GM03348 (cell line): ENCODE measurements around the gene POLR1B.
"Not testable (repeated sequence)": the region's sequence is repeated elsewhere in the genome, so short reads cannot be mapped to it uniquely, and the experiment has no call there.

Experiments used
- DNase-seq: peaks from one replicate; pipeline ENCODE4 v3.0.0; 2012; ENCODE audit warnings: low spot score

Gene POLR1B

DNA sequence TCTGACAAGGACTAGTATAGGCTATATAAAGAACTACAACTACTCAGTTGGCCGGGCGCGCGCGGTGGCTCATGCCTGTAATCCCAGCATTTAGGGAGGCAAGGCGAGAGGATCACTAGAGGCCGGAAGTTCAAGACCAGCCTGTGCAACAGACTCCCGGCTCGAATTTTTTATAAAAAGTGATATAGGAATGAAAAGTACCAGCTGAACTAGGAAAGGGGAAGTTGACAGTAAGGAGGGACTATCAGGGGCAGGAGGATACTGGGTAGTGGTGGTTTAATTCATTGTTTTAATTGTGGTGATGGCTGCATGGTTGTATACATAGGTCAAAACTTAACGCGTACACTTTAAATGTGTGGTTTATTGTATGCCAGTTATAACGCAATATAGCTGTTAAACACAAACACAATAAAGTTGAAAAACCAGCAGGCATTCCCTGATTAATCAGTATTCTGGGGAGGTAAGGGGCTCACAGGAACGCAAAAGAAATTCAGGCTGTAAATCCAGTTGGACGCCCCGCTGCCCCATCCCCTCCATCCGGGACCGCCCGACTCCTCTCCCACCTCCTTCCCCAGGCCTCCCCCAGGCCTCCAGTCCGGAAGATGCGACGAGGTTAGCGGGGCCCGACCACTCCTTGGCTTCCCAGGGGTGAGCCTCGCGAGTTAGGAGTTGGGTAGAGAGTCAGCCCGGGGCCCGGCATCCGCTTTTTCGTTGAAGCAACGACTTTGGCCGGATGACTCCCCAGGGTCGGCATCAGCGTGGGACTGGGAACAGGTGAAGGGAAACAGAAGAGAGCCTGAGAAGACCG is 746 bp upstream of the POLR1B start:
- DNase-seq = peak; percentile 88

DNA sequence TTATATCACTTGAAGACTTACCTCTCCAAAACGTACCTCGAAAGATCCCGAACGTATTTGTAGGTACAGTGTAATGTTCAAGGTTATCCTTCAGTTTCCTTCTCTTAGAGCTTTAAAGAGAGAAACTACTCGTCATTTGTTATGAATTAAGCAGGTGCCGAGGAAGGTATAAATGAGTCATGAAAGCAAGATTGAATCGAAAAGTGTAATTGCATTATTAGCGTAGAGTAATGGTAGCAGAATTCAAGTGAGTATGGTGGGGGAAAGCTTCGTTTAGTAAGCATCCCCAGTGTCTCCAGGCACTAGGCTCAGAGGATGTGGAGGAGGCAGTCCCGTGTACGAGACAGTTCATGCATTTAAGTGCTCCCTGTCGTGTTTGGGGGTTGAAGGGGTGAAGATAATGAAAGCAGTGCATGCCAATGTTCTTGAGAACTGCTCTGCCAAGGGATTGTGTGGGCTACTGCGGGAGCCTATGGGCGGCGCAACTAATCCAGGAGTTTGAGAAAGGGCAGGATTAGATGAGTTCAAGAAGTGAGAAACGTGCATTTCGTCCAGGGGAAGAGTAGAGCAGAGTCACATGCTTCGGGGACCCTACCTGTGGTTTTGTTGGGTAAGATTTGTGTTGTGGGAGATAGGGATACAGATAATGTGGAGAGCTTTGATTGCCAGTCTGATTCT is 858 bp downstream of the POLR1B start:
- peak; percentile 21 for DNase-seq

DNA sequence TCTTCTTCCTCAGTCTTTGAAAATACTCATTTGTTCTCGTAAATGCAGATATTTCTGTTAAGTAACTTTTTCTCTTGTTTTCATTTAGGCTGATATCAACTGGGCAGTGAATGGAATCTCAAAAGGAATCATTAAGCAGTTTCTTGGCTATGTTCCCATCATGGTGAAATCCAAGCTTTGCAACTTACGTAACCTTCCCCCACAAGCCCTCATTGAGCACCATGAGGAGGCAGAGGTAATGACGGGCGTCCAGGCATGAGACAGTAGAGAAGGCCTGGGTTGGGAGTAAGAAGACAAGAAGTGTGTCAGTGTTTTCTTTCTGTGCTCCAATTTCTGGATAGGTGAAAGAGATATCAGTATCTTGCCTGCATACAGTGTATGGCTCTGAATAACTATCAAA is 5.1 kb downstream of the POLR1B start:
- peak; percentile 13 for DNase-seq

DNA sequence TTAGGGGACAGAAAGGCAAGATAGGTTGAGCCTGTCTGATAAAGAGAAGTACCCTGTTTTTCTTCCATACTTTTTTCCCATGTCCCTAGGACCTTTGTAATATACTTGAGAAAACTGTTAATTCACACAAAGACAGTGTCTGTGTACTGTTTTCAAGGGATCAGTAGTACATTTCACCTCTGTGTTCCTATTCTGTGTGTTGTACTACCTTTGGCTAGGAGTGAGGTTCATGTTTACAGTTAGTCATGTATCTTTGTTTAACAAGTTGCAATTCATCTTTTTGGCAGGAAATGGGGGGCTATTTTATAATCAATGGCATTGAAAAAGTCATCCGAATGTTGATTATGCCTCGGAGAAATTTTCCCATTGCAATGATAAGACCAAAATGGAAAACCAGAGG is 6.7 kb downstream of the POLR1B start:
- DNase-seq = no peak

DNA sequence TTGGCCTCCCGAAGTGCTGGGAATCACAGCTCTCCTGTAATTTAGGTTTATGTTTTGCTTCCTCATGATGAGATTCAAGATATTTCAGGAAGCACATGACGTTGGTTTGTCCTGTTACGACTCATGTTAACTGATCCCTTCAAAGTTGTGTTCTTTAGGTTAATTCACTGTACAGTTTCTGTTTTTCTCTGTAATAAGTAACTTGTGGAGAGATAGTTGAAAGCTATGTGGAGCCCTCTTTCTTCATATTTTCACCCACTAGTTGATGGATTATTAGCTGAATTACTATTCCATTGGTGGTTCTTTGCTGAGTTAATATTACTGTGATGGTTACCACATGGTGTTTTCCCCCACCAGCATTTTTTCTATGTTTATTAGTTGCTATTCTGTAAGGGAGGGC is 23.8 kb downstream of the POLR1B start:
- DNase-seq = no peak

DNA sequence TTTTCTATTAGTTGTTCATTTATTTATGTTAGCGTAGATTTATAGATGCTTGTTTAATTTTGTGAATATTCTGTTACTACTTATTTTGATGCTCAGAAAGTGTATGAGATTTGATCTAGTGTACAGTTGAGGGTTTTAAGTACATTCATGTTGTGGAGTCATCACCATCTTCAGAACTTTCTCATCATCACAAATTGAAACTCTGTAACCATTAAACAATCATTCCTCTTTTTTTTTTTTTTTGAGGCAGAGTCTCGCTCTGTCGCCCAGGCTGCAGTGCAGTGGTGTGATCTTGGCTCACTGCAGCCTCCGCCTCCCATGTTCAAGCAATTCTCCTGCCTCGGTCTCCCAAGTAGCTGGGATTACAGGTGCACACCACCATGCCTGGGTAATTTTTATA is 24.2 kb downstream of the POLR1B start:
- not testable (repeated sequence) for DNase-seq

DNA sequence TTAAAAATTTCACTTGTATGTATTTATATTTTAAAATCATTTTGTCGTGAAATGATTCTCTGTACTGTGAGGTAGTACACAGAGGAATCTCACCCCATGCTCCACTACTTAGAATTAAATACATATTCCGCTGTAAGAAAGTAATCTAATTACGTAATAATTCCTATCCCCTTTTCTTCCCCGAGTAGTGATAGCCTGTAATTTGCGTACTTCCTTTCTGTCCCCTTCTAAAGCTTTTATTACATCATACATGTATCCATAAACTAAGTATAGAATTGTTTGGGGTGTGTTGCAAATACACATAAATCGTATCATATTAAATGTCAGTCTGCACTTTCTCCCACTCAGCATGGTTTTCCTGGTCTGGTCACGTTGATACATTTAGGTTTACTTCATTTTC is 29.7 kb downstream of the POLR1B start:
- no peak for DNase-seq

DNA sequence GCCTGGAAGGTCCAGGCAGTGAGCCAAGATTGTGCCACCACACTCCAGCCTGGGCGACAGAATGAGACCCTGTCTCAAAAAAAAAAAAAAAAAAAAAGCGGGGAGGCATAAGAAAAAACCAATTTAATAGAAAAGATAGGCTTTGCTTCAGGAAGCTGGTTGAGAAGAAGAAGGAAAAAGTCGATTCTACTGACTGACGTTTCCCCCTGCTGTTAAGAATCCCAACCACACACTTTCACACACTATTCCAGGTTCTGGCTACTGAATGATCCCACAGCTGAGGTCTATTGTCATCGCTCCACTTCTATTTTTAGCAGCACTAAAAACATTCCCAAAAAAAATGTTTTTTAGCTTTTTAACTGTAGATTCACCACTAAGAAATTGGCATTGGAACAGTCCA is 35.5 kb downstream of the POLR1B start:
- peak; percentile 46 for DNase-seq

DNA sequence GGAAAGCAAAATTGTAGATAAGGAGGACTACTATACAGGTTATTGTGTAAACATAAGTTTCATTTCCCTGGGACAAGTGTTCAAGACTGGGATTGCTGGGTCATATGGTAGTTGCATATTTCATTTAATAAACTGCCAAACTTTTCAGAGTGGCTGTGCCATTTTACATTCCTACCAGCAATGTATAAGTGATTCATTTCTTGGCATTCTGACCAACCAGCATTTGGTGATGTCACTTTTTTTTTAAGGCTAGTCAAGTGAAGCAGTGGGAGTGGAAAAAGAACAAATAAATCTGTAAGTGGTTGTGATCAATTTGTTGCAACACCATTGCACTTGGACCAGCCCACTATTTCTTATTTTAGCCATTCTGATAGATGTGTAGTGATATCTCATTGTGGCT is 37.0 kb downstream of the POLR1B start:
- peak; percentile 47 for DNase-seq

DNA sequence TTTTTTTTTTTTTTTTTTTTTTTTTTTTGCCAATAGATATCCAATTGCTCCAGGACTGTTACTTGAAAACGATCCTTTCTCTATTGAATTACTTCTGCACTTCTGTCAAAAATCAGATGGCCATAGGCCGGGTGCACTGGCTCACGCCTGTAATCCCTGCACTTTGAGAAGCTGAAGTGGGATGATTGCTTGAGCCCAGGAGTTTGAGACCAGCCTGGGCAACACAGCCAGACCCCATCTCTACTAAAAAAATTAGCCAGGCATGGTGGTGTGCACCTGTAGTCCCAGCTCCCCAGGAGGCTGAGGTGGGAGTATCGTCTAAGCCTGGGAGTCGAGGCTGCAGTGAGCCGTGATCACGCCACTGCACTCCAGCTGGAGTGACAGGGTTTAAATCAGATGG is 37.8 kb downstream of the POLR1B start:
- DNase-seq = no peak

DNA sequence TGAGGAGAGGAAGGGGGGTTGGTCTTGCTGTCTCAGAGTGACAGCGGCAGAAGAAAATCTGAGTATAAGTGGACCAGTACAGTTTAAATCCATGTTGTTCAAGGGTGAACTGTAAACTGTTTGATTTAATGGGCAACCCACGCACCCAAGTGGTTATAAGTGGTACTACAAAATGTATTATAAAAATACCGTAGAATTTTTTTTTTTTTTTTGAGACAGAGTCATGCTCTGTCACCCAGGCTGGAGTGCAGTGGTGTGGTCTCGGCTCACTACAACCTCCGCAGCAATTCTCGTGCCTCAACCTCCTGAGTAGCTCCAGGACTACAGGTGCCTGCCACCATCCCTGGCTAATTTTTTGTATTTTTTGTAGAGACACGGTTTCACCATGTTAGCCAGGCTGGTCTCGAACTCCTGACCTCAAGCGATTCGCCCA is 40.1 kb downstream of the POLR1B start:
- peak; percentile 53 for DNase-seq

DNA sequence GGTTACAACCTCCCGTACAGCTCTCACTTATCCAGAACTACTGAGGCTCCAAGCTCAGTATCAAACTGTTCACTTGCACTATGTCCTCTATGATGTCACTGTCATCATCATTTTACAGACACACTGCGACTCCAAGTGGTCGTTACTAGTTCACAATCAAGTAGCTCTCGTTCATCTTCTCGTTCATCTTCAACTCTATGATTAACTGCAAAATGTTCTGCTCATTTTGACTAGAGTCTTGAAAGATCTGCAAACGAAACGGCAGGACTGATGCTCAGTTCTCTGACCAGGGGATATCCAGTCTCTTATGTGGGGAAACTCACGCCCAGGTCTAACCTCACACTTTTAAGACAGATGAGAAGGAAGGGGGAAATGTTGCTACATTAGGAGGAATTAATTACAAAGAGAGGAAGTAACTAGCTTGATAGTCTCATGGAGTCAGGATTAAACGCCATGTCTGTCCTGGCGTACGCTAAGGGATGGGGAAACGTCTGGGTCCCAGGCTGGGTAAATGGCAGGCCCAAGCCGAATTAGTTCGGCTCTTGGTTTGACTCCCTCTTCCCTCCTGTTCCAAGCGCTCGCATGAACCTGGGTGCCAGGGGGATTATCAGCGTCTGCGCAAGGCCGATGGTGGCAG is 41.4 kb downstream of the POLR1B start:
- DNase-seq = no peak

DNA sequence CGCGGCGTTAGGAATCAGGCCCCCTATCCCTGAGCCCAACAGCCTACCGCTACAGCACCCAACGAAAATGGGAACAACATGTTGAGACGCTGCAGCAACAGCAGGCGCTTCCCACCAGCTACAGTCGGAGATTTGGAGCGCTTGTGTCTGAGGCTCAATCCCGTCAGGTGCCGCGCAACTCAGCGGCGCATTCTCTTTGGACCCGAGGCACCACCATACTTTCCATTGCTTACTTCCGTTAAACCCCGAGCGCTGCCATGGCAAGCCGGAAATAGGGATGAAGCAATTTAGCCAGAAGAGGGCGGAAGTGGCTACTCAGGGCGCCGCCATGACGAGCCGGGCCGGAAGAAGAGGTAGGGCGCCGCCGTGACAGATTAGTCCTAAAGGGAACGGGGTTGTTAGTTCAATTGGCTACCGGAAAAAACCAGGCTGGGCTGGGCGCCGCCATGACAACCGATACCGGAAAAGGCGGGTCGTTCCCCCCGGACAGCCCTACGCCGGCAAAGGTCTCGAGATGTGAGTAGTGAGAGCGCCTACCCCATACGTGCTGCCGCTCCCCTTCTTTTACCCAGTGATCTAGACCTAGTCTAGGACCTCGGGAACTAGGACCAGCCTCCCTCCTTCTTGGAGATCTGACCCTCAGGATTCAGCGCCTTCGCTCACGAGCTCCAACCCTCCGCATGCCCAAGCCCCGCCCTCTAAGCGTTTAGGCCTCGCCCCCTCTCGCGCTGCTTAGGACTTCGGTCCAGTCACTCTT is 42.0 kb downstream of the POLR1B start, which contains the start of gene CHCHD5:
Gene CHCHD5, plus strand, starts transcription at position 476 of the 757 bp plus-strand sequence. Its CDS starts 39 bp downstream, at position 515.
- peak; percentile 95 for DNase-seq

DNA sequence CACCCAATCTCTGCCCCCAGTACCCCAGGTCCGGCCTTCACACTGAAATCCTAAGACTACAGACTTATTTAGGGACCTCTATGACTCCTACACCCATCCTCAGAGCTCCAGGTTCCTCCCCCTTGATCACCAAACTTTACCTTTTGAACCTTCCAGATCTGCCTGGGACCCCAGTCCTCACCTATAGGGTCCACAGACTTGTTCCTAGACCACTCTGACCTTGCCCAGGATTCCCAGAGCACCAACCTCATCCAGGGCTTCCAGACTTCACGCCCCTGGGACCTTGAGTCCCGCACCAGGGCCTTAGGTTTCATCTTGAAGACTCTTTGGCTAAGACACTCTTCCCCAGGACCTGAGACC is 42.6 kb downstream of the POLR1B start:
- no peak for DNase-seq

DNA sequence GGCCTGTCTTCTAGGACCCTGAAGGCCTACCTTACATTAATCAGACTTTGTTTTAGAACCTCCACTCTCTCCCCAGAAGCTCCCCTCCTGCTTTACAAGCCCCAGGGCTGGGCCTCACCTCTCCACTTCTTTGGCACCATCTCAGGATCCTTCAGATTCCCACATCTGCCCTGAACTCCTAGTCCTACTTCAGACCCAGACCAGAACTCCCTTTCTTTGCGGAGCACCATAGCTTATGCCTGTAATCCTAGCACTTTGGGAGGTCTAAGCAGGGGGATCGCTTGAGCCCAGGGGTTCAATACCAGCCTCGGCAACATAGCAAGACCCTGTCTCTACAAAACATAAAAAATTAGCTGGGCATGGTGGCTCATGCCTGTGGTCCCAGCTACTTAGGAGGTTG is 43.1 kb downstream of the POLR1B start:
- no peak for DNase-seq

DNA sequence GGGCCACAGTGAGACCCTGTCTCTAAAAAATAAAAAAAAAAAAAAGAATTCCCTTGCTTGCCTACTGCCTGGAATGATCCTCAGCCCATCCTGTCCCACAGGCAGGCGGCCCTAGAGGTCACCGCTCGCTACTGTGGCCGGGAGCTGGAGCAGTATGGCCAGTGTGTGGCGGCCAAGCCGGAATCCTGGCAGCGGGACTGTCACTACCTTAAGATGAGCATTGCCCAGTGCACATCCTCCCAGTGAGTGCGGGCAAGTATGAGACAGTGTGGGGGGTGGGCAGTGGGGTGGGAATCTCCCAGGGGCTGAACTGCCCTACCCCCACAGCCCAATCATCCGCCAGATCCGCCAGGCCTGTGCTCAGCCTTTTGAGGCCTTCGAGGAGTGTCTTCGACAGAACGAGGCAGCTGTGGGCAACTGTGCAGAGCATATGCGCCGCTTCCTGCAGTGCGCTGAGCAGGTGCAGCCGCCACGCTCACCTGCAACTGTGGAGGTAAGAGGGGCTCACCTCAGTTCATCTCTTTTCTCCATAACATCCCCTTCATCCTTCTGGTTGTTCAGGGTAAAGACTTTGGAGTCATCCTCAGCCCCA is 43.7 kb downstream of the POLR1B start:
- DNase-seq = no peak

DNA sequence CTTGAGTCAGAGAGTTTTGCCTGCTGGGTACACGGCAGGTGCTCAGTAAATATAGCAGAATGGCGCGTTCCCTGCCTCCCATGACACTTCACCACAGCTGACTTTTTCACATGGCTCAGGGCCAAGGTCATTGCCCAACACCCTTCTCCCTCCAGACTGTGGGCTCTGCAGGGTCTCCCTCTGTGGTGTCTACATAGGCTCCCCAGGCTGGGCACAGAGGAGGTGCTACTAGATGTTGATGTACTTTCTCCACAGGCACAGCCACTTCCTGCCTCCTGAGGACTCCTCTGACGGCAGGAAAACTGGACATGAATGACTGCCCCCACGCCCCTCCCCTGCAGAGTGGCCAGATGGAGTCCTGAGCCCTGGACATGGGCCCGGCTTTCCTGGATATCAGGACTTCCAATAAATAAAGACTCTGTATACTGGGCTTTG is 46.4 kb downstream of the POLR1B start:
- DNase-seq = no peak

DNA sequence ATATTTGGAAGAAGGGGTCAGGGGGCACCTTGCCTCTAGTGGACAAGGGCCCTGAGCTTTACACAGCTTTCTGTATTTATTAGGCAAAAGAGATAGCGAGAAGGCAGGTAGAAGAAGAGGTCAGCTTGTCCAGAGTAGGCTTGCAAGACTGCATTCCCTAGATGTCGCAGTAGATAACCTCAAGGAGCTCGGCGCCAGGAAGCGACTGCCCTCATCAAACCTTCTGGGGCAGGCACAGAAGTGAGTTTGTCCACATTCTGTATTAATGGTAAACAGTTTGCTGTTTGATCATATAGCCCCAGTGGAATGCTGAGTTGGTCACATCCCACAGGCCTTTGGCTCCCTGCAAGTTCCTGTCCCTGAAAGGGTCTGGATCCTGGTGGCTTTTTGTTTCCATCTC is 49.1 kb downstream of the POLR1B start:
- DNase-seq = no peak

DNA sequence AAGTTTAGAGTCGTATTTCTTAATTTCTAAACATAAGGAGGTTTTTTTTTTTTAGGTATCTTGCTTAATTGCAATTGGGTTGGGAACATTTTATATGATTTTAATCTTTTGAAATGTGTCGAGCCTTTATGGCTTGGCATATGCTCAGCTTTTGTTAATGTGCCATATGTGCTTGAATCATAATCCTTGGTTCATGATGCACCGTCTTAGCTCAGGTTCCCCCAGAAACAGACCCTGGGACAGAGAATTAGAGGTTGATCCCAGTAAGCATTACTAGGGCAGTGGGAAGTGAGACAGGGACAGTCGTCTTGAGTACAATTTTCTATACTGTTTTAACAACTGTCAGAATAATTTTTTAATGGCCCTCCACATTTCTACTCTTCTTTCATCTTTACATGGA is 51.5 kb downstream of the POLR1B start:
- DNase-seq = no peak

DNA sequence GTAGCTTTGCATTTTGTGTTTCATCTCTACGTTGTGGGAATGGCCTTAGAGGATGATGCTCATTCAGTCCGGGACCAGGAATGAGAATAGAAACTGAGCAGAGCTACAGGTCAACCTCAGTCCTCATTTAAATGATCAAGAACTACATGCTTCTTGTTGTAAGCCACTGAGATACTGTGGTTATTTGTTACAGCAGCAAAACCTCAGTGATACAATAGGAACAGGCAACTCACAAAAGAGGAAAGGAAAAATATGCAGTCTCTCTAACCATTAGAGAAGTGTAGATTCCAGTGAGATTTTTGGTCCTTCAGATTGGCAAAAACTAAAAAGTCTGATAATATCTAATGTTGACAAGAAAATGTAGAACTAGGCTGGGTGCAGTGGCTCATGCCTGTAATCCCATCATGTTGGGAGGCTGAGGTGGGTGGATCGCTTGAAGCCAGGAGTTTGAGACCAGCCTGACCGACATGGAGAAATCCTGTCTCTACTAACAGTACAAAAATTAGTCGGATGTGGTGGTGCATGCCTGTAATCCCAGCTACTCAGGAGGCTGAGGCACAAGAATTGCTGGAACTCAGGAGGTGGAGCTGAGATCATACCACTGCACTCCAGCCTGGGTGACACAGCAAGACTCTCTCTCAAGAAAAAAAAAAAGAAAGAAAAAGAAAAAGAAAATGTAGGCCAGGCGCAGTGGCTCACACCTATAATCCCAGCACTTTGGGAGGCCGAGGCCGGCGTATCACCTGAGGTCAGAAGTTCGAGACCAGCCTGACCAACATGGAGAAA is 55.5 kb downstream of the POLR1B start:
- DNase-seq = no peak

DNA sequence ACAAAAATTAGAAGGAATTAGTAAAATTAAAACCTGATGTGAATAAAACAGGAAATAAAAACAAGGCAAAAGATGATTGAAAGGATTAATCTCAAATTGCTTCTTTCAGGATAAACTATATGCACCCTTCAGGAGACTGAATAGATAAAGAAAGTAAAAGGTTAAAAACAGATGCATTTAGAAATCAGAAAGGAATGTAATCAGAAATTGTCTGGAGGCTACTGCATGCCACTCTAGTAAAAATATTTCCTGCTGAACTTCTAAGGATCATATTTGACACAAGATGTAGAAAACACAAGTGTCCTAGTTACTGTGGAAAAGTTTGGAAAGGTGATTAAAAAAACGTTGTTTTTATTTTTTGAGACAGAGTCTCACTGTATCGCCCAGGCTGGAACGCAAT is 58.4 kb downstream of the POLR1B start:
- peak; percentile 17 for DNase-seq
